K562 (cell line): ENCODE results near the gene HAGHL. TPM values are rescaled to one million over a fixed set of nuclear protein-coding genes. Genes with fewer than 3 reads are reported as not detected.

ENCODE experiments used
- CHD2 ChIP-seq: IDR thresholded peaks from 2 replicates; pipeline ENCODE4 v1.6.1; 2011; ENCODE audit warnings: low read depth, low read length
- MTA3 ChIP-seq: fragments of 450-650 bp; formaldehyde crosslinking; IDR thresholded peaks from 2 replicates; pipeline ENCODE4 v1.6.1; 2017; ENCODE audit warnings: mild to moderate bottlenecking, borderline replicate concordance
- ZNF133 ChIP-seq: fragments of 250-450 bp; sonication (Bioruptor Pico); IDR thresholded peaks from 2 replicates; pipeline ENCODE4 v1.4.0; 2020; ENCODE audit warnings: mild to moderate bottlenecking
- ZNF143 ChIP-seq: sonication (generic); formaldehyde crosslinking; IDR thresholded peaks from 2 replicates; pipeline ENCODE4 v1.9.0; 2022; ENCODE audit warnings: mild to moderate bottlenecking, missing genetic modification reagents
- ZNF431 ChIP-seq: sonication (generic); formaldehyde crosslinking; IDR thresholded peaks from 2 replicates; pipeline ENCODE4 v1.8.0; 2022; ENCODE audit warnings: mild to moderate bottlenecking, missing genetic modification reagents
- polyA plus RNA-seq, 8 experiments: library from polyadenylated mRNA; depleted of rRNA in 4 of 8; stranded (reverse) in 5 of 8; unstranded in 3 of 8; fragments of >200 nt; fragmentation: Nextera tagmentation in 2 of 8; fragmentation: Illumina TruSeq in 1 of 8; extraction: Ambion mirVana in 2 of 8; extraction: Trizol in 1 of 8; gene quantifications; 2 replicates each; pipeline versions ENCODE4 v1.2.1 to v1.2.3, GENCODE V29; 2011 to 2014; ENCODE audit warnings: inconsistent platforms in 1 of 8, missing spikeins in 1 of 8
- total RNA-seq, 7 experiments: library from RNA; depleted of rRNA in 6 of 7; stranded (reverse); fragments of >200 nt in 6 of 7; fragmentation: Illumina TruSeq in 2 of 7; extraction: Trizol in 2 of 7; gene quantifications; 2 replicates each; pipeline versions ENCODE4 v1.2.1 to v1.2.3, GENCODE V29; 2011 to 2021; ENCODE audit warnings: low replicate concordance in 1 of 7
- TF ChIP-seq, protein P1 (sequence below): fragments of 450-650 bp; IDR thresholded peaks from 2 replicates; pipeline ENCODE4 v1.6.1; 2016; ENCODE audit warnings: borderline replicate concordance
- TF ChIP-seq, protein P2 (sequence below): sonication (generic); formaldehyde crosslinking; IDR thresholded peaks from 2 replicates; pipeline ENCODE4 v1.8.1; 2023; ENCODE audit warnings: mild to moderate bottlenecking, missing genetic modification reagents, moderate library complexity
- TF ChIP-seq, protein P3 (sequence below): sonication (generic); formaldehyde crosslinking; IDR thresholded peaks from 2 replicates; pipeline ENCODE4 v1.8.1; 2022; ENCODE audit warnings: missing genetic modification reagents
- TF ChIP-seq, protein P4 (sequence below): fragments of 250-450 bp; sonication (Bioruptor Pico); IDR thresholded peaks from 2 replicates; pipeline ENCODE4 v1.8.0; 2022; ENCODE audit warnings: moderate library complexity, mild to moderate bottlenecking, inconsistent platforms
- TF ChIP-seq, protein P5 (sequence below): fragments of 450-650 bp; IDR thresholded peaks from 2 replicates; pipeline ENCODE4 v1.6.1; 2017; ENCODE audit warnings: mild to moderate bottlenecking, moderate library complexity
- TF ChIP-seq, protein P6 (sequence below), 3 experiments: fragments of 200-800 bp in 1 of 3; sonication (Bioruptor generic) in 1 of 3; sonication (generic) in 1 of 3; formaldehyde crosslinking in 1 of 3; IDR thresholded peaks; 2 replicates each; pipeline versions ENCODE4 v1.6.1 to v1.8.0; 2016 to 2022; ENCODE audit warnings: mild to moderate bottlenecking in 2 of 3, missing compliant biosample characterization in 2 of 3, missing genetic modification characterization in 2 of 3, missing genetic modification reagents in 1 of 3
- TF ChIP-seq, protein P7 (sequence below): fragments of 250-450 bp; sonication (Bioruptor Pico); IDR thresholded peaks from 2 replicates; pipeline ENCODE4 v1.5.0; 2022; ENCODE audit warnings: mild to moderate bottlenecking
- TF ChIP-seq, protein P8 (sequence below): sonication (generic); formaldehyde crosslinking; IDR thresholded peaks from 2 replicates; pipeline ENCODE4 v1.9.0; 2022; ENCODE audit warnings: mild to moderate bottlenecking, missing genetic modification reagents

Gene HAGHL
- total and polyA plus RNA-seq, 9 of the 15 experiments (the other 6 are each of a cell fraction or from before 2014, with no cell fraction given), result 0.31 to 83.4 (median 20.7) TPM

DNA sequence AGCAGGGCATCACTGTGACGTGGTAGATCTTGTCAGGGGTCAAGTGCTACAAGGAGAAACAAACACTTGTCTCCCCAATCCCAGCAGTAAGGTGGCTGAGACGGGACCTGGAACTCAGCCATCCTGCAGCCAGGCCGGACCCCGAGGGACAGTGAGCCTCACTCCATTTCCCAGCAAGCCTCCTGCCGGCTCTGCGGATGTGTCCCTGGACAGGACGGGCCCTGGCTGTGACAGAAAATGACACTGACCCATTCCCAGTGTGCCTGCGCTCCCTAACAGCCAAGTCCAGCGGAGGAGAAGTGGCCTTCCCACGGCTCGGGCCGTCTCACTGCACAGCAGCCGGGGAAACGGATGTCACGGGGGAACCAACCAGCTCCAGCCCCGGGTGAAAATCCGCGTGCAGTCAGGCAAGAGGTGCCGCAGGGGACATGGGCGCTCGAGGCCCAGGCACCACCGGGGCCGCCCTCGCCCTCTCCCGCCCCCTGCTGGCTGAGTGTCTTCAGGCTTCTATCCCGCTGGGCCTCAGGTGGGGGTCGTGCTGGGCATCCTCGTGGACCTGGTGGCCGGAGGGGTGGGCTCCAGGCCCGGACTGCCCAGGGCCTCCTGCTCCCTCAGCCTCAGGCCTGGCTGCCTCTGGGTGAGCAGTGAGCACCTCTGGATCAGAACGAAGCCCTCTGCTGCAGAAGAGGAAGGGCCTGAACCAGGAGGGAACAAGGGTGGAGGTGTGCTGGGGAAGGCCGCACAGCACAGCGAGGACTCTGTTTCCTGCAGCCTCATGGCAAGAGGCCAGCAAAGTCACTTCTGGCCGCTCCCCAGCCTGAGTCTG, 6.7 kb downstream of the HAGHL start (continued):
- TF ChIP-seq, protein P1, sequence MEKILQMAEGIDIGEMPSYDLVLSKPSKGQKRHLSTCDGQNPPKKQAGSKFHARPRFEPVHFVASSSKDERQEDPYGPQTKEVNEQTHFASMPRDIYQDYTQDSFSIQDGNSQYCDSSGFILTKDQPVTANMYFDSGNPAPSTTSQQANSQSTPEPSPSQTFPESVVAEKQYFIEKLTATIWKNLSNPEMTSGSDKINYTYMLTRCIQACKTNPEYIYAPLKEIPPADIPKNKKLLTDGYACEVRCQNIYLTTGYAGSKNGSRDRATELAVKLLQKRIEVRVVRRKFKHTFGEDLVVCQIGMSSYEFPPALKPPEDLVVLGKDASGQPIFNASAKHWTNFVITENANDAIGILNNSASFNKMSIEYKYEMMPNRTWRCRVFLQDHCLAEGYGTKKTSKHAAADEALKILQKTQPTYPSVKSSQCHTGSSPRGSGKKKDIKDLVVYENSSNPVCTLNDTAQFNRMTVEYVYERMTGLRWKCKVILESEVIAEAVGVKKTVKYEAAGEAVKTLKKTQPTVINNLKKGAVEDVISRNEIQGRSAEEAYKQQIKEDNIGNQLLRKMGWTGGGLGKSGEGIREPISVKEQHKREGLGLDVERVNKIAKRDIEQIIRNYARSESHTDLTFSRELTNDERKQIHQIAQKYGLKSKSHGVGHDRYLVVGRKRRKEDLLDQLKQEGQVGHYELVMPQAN, result no peak
- TF ChIP-seq, protein P2, sequence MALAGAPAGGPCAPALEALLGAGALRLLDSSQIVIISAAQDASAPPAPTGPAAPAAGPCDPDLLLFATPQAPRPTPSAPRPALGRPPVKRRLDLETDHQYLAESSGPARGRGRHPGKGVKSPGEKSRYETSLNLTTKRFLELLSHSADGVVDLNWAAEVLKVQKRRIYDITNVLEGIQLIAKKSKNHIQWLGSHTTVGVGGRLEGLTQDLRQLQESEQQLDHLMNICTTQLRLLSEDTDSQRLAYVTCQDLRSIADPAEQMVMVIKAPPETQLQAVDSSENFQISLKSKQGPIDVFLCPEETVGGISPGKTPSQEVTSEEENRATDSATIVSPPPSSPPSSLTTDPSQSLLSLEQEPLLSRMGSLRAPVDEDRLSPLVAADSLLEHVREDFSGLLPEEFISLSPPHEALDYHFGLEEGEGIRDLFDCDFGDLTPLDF (CRISPR knock-in tag), result no peak
- TF ChIP-seq ZNF431 (CRISPR knock-in tag), result no peak
- TF ChIP-seq, protein P3, sequence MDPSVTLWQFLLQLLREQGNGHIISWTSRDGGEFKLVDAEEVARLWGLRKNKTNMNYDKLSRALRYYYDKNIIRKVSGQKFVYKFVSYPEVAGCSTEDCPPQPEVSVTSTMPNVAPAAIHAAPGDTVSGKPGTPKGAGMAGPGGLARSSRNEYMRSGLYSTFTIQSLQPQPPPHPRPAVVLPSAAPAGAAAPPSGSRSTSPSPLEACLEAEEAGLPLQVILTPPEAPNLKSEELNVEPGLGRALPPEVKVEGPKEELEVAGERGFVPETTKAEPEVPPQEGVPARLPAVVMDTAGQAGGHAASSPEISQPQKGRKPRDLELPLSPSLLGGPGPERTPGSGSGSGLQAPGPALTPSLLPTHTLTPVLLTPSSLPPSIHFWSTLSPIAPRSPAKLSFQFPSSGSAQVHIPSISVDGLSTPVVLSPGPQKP (CRISPR knock-in tag), result no peak
- TF ChIP-seq, protein P4, sequence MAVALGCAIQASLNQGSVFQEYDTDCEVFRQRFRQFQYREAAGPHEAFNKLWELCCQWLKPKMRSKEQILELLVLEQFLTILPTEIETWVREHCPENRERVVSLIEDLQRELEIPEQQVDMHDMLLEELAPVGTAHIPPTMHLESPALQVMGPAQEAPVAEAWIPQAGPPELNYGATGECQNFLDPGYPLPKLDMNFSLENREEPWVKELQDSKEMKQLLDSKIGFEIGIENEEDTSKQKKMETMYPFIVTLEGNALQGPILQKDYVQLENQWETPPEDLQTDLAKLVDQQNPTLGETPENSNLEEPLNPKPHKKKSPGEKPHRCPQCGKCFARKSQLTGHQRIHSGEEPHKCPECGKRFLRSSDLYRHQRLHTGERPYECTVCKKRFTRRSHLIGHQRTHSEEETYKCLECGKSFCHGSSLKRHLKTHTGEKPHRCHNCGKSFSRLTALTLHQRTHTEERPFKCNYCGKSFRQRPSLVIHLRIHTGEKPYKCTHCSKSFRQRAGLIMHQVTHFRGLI, result no peak
- TF ChIP-seq, protein P5, sequence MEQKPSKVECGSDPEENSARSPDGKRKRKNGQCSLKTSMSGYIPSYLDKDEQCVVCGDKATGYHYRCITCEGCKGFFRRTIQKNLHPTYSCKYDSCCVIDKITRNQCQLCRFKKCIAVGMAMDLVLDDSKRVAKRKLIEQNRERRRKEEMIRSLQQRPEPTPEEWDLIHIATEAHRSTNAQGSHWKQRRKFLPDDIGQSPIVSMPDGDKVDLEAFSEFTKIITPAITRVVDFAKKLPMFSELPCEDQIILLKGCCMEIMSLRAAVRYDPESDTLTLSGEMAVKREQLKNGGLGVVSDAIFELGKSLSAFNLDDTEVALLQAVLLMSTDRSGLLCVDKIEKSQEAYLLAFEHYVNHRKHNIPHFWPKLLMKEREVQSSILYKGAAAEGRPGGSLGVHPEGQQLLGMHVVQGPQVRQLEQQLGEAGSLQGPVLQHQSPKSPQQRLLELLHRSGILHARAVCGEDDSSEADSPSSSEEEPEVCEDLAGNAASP, result no peak
- TF ChIP-seq, protein P6, sequence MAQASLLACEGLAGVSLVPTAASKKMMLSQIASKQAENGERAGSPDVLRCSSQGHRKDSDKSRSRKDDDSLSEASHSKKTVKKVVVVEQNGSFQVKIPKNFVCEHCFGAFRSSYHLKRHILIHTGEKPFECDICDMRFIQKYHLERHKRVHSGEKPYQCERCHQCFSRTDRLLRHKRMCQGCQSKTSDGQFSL (CRISPR knock-in tag; IDR thresholded peaks at IDR 0.05), result 0 out of 2 replicates have a peak, but pooled peaks have one; percentile 32
- TF ChIP-seq, protein P6 (tag; IDR thresholded peaks at IDR 0.05), result no peak
- no peak for TF ChIP-seq ZNF133 (CRISPR knock-in tag)
- TF ChIP-seq ZNF143 (CRISPR knock-in tag), result no peak
- no peak for TF ChIP-seq MTA3
- TF ChIP-seq, protein P7, sequence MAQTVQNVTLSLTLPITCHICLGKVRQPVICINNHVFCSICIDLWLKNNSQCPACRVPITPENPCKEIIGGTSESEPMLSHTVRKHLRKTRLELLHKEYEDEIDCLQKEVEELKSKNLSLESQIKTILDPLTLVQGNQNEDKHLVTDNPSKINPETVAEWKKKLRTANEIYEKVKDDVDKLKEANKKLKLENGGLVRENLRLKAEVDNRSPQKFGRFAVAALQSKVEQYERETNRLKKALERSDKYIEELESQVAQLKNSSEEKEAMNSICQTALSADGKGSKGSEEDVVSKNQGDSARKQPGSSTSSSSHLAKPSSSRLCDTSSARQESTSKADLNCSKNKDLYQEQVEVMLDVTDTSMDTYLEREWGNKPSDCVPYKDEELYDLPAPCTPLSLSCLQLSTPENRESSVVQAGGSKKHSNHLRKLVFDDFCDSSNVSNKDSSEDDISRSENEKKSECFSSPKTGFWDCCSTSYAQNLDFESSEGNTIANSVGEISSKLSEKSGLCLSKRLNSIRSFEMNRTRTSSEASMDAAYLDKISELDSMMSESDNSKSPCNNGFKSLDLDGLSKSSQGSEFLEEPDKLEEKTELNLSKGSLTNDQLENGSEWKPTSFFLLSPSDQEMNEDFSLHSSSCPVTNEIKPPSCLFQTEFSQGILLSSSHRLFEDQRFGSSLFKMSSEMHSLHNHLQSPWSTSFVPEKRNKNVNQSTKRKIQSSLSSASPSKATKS (CRISPR knock-in tag), result no peak
- TF ChIP-seq CHD2, result no peak
- TF ChIP-seq, protein P8, sequence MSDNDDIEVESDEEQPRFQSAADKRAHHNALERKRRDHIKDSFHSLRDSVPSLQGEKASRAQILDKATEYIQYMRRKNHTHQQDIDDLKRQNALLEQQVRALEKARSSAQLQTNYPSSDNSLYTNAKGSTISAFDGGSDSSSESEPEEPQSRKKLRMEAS (CRISPR knock-in tag), result 0 out of 2 replicates have a peak, but pooled peaks have one; percentile 25
